GM18511 (cell line): ENCODE measurements around the gene TSPAN4.

ENCODE experiments used
- ATAC-seq: cut with Tn5 transposase; IDR thresholded peaks from one replicate; pipeline ENCODE4 v1.9.1; 2021; ENCODE audit warnings: mild to moderate bottlenecking, moderate library complexity; ENCODE audit not compliant: unreplicated experiment

The TSPAN4 gene

DNA sequence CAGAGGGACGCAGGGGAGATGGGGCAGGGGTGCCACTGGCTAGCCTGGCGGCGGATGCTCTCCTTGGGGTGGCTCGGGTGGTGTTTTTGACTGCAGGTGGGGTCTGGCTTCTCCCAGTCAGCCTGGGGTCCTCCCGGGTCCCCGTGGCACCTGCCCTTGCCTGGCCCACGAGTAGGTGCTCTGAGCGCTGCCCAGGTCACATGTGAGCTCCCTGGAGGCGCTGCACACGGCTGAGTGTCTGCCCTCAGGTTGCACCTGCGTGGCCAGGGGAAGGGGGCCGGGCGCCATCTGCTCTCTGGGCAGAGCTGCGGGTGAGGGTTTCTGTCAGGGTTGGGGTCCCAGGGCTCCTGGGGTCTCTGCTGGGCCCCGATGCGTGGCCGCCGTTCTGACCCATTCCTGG is 5.2 kb downstream of the TSPAN4 start:
- no peak for ATAC-seq

GRCh38 chr11:848380-848931 is 5.8 kb downstream of the TSPAN4 start:
- ATAC-seq = no peak

- no peak for ATAC-seq
Measured at GRCh38 chr11:849104-849824, 6.6 kb downstream of the TSPAN4 start.

DNA sequence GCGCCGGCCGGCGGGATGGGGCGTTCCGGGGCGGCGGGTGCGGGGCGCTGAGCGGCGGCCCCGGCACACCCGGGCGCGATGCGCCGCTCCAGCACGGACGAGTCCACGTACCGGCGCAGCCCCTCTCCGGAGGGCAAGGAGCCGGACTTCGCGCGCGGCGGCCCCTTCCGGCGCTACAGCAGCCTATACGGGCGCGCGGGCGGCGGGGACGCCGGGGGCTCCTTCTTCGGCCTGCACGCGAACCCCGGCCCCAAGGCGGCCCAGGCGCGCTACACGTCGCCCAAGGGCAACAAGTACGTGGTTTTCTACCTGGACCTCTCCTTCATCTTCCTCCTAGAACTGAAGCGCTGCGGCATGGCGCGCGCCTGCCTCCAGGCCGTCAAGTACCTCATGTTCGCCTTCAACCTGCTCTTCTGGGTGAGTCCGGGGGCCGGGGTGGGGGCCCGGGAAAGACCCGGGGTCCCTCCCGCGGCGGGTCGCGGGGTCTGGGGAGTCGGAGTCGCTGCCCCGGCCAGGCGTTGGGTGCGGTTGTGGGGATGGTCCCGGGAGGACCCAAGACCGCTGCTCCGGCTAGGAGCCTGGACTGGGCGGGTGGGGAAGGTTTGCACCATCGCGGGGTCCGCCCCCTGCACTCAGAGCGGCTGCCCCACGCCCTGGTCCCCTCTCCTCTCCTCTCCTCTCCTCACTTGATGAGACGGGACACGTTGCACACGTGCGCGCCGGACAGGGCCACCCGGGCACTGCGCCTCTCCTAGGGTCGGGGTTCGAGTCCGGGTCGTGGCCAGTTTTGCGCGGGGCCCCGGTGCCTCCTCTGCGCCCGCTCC is 7.5 kb downstream of the TSPAN4 start:
- no peak for ATAC-seq

GRCh38 chr11:850775-851763 is 8.4 kb downstream of the TSPAN4 start:
- no peak for ATAC-seq

DNA sequence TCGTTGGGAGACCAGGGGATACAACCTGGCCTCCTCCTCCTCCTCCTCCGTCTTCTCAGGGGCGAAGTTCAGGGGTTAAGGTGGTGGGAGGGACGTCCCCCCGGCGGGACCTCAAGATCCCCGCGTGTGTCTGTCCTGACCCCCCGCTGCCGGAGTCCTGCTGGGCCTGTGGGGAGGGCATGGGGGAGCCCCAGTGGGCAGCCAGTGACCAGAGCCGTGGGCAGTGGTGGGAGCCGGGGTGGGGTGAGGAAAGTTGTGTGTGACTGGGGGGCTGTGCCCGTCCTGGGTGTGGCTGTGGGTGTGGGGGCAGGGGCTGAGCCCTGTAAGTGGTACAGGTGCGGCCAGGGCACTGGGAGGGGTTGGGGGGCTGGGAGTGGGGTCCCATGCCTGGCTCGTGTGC is 10.1 kb downstream of the TSPAN4 start:
- no peak for ATAC-seq

DNA sequence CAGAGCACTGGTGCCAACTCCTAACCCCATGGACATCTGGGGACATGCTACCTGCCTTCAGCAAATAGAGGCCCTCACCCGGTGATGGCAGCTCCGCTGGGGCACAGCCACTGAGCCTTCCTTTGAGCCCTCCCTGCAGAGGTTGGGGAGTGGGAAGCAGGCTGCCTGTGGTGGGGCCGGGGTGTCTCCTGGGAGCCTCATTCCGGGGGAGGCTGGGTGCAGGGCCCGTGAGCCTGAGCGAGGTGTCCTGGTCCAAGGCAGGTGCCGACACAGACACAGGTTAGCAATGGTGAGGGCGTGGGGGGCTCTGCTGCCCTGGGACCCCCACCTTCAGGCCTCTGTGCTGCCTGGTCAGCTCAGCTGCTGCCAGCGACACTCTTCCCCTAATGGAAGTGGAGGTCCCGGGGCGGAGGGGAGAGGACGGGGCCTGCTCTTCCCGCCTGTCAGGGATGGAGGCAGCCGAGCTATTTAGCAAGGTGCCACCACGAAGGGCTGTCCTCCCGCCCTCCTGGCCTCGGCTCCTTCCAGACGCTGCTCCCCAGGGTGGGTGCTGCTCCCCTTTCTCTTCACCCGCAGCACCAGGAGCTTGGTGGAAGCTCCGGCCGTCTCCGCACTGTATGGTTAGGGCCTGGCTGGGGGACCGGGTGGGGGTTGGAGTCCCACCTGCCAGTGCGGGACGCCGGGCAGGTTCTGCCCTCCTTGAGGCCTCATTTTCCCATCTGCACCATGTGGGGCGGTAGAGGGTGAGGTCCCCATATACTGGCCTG is 11.2 kb downstream of the TSPAN4 start:
- no peak for ATAC-seq

DNA sequence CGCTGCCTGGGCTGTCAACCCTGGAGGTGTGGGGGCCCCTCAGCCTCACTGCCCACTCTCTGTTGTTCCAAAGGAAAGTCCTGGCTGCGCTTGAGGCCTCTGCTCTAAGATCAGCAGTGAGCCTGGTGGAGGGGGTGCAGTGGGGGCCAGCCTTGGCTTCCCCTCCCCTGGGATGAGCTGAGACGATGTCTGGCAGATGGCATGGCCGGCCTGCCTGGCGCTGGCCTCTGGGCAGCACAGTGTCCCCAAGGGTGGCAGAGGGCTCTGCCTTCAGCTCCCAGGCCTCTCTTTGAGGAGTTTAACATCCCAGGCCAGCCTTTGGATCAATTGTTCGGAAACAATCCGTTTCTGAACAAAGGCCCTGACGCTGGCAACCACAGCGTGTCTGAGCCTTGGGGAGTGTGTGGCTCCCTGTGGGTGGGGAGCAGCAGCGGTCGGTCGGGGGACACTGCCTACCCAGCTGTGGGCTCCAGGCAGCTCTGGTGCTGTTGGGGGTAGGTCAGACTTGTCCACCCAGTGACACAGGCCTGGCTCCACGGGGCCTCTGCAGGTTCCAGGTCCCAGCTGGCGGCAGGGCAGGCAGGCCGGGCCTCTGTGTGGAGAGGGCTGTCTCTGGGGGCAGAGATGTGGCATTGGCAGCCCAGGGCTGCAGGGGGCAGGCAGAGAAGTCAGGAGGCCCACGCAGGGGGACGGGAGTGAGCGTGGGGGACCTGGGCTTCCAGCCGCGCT is 12.1 kb downstream of the TSPAN4 start:
- no peak for ATAC-seq

- no peak for ATAC-seq
Measured at GRCh38 chr11:855330-855674, 12.7 kb downstream of the TSPAN4 start.

- no peak for ATAC-seq
Measured at GRCh38 chr11:855796-856195, 13.1 kb downstream of the TSPAN4 start.

DNA sequence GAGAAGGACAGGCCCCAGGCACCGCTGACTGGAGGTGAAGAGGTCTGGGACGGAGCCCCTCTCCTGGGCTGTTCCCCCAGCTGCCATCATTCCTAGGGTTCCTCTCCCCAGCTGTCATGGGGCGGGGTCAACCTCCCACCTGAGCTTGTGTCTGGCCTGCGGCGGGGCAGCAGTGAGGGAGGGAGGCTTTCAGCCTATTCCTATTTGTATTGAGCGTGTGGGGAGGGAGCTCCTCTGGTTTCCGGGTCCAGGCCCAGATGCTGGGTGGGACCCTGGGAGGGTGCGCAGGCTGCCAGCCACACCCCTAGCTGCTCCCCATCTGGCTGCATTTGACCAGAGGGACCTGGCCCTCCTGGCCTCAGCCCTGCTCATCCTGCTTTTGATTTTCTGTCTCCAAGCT is 13.7 kb downstream of the TSPAN4 start:
- ATAC-seq = no peak

- no peak for ATAC-seq
Measured at GRCh38 chr11:858053-858761, 15.6 kb downstream of the TSPAN4 start.

DNA sequence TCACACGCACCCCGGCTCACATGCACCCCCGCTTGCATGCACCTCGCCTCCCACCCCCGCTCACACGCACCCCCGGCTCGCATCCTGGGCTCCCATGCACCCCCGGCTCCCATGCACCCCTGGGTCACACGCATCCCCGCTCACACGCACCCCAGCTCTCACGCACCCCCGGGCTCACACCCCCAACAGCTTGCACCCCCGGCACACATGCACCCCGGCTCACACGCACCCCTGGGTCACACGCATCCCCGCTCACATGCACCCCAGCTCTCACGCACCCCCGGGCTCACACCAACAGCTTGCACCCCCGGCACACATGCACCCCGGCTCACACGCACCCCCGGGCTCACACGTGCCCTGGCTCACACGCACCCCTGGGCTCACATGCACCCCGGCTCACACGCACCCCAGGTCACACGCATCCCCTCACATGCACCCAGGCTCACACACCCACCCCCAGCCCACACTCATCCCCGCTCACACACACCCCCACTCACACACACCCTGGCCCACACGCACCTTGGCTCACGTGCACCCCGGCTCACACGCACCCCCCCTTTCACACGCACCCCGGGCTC is 16.2 kb downstream of the TSPAN4 start:
- ATAC-seq = no peak

DNA sequence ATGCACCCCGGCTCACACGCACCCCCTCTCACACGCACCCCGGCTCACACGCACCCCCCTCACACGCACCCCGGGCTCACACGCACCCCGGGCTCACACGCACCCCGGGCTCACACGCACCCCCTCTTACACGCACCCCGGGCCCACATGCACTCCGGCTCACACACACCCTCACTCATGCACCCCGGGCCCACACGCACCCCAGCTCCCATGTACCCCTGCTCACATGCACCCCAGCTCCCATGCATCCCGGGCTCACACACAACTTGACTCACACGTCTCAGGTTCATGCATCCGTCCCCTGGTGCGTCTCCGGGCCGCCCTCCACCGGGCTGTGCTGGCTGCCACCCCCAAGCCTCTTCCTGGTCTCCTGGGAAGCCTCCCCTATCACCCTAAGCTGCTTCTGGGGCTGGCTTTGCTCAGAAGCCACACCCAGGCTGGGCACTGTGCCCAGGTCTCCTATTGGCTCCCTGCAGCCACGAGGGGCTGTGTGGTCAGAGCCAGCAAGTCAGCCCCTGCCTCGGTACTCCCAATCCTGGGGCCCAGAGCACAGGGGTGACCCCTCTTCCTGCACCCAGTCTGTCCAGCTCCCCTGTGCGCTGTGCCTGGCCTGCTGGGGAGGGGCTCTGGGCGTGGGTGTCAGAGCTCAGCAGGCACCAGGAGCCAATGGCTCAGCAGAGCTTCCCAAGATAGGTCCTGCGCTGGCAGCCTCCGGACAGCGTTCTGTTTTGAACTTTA is 16.9 kb downstream of the TSPAN4 start:
- no peak for ATAC-seq

GRCh38 chr11:860234-861104 is 17.8 kb downstream of the TSPAN4 start:
- ATAC-seq = no peak

DNA sequence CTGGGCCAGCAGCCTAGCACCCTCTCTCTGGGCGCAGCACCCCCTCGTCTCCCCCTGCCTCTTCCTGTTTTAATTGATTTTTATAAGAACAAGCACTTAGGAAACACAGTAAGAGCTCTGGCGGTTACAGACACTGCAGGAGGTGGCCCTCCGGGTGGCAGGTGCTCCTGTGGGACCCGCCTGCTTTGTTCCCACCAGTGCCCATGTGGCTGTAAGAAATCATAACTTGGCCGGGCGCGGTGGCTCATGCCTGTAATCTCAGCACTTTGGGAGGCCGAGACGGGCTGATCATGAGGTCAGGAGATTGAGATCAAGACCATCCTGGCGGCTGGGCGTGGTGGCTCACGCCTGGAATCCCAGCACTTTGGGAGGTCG is 18.4 kb downstream of the TSPAN4 start:
- ATAC-seq = no peak

GRCh38 chr11:862081-862661 is 19.5 kb downstream of the TSPAN4 start:
- no peak for ATAC-seq
